K562 (cell line): ENCODE data around the gene GLUL. TPM values are rescaled to one million over a fixed set of nuclear protein-coding genes. Genes with fewer than 3 reads are reported as not detected.

ENCODE experiments used
- BMI1 ChIP-seq: fragments of 150-350 bp; IDR thresholded peaks from 2 replicates; pipeline ENCODE4 v1.6.1; 2014; ENCODE audit warnings: low read length
- CREM ChIP-seq: IDR thresholded peaks from 2 replicates; pipeline ENCODE4 v1.6.1; 2014; ENCODE audit warnings: antibody characterized with exemption, low read depth
- GTF3C2 ChIP-seq: IDR thresholded peaks from 3 replicates; pipeline ENCODE4 v1.6.1; 2011; ENCODE audit warnings: borderline replicate concordance, mild to moderate bottlenecking, moderate library complexity; ENCODE audit not compliant: insufficient read length; ENCODE audit errors: extremely low read depth
- KLF16 ChIP-seq: IDR thresholded peaks from 2 replicates; pipeline ENCODE4 v1.6.1; 2016; ENCODE audit warnings: antibody characterized with exemption
- MYBL2 ChIP-seq, 2 experiments: fragments of 450-650 bp in 1 of 2; sonication (generic) in 1 of 2; formaldehyde crosslinking in 1 of 2; IDR thresholded peaks; 2 replicates each; pipeline versions ENCODE4 v1.6.1 to v1.8.1; 2017 to 2022; ENCODE audit warnings: borderline replicate concordance in 1 of 2, inconsistent platforms in 1 of 2, low read depth in 1 of 2, mild to moderate bottlenecking in 1 of 2, missing genetic modification reagents in 1 of 2, moderate library complexity in 1 of 2
- SMAD1 ChIP-seq: fragments of 150-350 bp; IDR thresholded peaks from 2 replicates; pipeline ENCODE4 v1.6.1; 2014; ENCODE audit warnings: low read length, low read depth; ENCODE audit not compliant: partially characterized antibody
- SMARCA5 ChIP-seq: fragments of 450-650 bp; IDR thresholded peaks from 2 replicates; pipeline ENCODE4 v1.6.1; 2016
- STAT5B ChIP-seq: fragments of 250-450 bp; sonication (Bioruptor Pico); IDR thresholded peaks from 2 replicates; pipeline ENCODE4 v1.8.0; 2021; ENCODE audit warnings: mild to moderate bottlenecking, inconsistent platforms
- TAL1 ChIP-seq: fragments of 450-650 bp; IDR thresholded peaks from 2 replicates; pipeline ENCODE4 v1.6.1; 2016; ENCODE audit warnings: mild to moderate bottlenecking
- ZNF212 ChIP-seq: fragments of 450-650 bp; formaldehyde crosslinking; IDR thresholded peaks from 2 replicates; pipeline ENCODE4 v1.4.0; 2020; ENCODE audit warnings: mild to moderate bottlenecking
- ZNF518B ChIP-seq: fragments of 250-450 bp; sonication (Bioruptor Pico); IDR thresholded peaks from 2 replicates; pipeline ENCODE4 v1.5.0; 2021; ENCODE audit warnings: mild to moderate bottlenecking, moderate library complexity
- ZNF699 ChIP-seq: fragments of 250-450 bp; sonication (Bioruptor Pico); IDR thresholded peaks from 2 replicates; pipeline ENCODE4 v1.8.0; 2021; ENCODE audit warnings: mild to moderate bottlenecking, moderate library complexity; ENCODE audit not compliant: insufficient replicate concordance
- polyA plus RNA-seq, 8 experiments: library from polyadenylated mRNA; depleted of rRNA in 4 of 8; stranded (reverse) in 5 of 8; unstranded in 3 of 8; fragments of >200 nt; fragmentation: Nextera tagmentation in 2 of 8; fragmentation: Illumina TruSeq in 1 of 8; extraction: Ambion mirVana in 2 of 8; extraction: Trizol in 1 of 8; gene quantifications; 2 replicates each; pipeline versions ENCODE4 v1.2.1 to v1.2.3, GENCODE V29; 2011 to 2014; ENCODE audit warnings: inconsistent platforms in 1 of 8, missing spikeins in 1 of 8
- total RNA-seq, 7 experiments: library from RNA; depleted of rRNA in 6 of 7; stranded (reverse); fragments of >200 nt in 6 of 7; fragmentation: Illumina TruSeq in 2 of 7; extraction: Trizol in 2 of 7; gene quantifications; 2 replicates each; pipeline versions ENCODE4 v1.2.1 to v1.2.3, GENCODE V29; 2011 to 2021; ENCODE audit warnings: low replicate concordance in 1 of 7
- TF ChIP-seq, protein P1 (sequence below), 3 experiments: fragments of 200-800 bp in 1 of 3; fragments of 250-450 bp in 1 of 3; fragments of 450-650 bp in 1 of 3; sonication (Bioruptor Pico) in 1 of 3; sonication (Bioruptor generic) in 1 of 3; formaldehyde crosslinking in 1 of 3; IDR thresholded peaks; 2 replicates each; pipeline versions ENCODE4 v1.6.1 to v1.8.0; 2016 to 2022; ENCODE audit warnings: mild to moderate bottlenecking in 2 of 3, missing genetic modification characterization in 2 of 3, missing compliant biosample characterization in 1 of 3, moderate library complexity in 1 of 3
- TF ChIP-seq, protein P2 (sequence below): fragments of 200-800 bp; sonication (Bioruptor generic); IDR thresholded peaks from 2 replicates; pipeline ENCODE4 v1.6.1; 2017; ENCODE audit warnings: missing genetic modification characterization, missing compliant biosample characterization

Gene GLUL
- total and polyA plus RNA-seq, 9 of the 15 experiments (the other 6 are each of a cell fraction or from before 2014, with no cell fraction given), result 1,088 to 4,222 (median 1,338) TPM

DNA sequence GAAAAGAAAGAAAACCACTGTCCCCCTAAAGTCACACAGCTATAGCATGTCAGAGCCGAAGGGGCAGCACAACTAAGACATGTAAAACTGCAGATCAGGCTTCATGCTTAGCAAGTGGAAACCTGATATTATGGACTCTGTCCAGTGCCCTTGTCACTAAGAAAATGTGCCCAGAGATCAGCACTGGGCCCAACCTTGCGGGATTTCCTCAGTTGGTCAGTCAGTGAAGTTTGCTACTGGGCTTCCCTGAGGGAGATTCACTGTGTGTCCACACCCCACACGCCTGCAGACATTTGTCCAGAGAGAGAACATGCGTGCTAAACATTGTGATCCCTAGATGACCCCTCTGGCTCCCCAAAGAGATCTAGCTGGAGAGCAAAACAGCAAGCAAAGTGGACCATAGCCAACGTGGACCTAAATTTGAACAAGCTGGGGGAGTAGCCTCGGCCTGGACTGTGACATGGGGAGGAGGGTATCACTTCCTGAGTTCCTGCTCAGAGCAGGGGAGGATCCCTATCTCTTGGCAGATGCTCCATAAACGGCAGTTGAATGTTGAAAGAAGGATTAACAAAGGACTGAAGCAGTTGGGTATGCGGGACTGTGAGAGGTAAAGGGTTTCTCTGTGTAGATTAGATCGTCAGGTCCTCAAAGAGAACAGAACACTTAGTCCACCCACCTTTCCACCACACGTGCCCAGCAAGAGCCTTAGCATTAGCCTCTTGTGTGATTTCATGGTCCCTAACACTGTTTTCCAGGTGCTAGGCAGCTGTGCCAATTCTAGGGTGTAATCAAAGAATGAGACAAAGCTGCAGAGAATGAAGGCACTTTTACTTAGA, 53.6 kb downstream of the GLUL start (continued):
- TF ChIP-seq, protein P1, sequence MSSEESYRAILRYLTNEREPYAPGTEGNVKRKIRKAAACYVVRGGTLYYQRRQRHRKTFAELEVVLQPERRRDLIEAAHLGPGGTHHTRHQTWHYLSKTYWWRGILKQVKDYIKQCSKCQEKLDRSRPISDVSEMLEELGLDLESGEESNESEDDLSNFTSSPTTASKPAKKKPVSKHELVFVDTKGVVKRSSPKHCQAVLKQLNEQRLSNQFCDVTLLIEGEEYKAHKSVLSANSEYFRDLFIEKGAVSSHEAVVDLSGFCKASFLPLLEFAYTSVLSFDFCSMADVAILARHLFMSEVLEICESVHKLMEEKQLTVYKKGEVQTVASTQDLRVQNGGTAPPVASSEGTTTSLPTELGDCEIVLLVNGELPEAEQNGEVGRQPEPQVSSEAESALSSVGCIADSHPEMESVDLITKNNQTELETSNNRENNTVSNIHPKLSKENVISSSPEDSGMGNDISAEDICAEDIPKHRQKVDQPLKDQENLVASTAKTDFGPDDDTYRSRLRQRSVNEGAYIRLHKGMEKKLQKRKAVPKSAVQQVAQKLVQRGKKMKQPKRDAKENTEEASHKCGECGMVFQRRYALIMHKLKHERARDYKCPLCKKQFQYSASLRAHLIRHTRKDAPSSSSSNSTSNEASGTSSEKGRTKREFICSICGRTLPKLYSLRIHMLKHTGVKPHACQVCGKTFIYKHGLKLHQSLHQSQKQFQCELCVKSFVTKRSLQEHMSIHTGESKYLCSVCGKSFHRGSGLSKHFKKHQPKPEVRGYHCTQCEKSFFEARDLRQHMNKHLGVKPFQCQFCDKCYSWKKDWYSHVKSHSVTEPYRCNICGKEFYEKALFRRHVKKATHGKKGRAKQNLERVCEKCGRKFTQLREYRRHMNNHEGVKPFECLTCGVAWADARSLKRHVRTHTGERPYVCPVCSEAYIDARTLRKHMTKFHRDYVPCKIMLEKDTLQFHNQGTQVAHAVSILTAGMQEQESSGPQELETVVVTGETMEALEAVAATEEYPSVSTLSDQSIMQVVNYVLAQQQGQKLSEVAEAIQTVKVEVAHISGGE (CRISPR knock-in tag; IDR thresholded peaks at IDR 0.05), result no peak
- TF ChIP-seq SMARCA5 (peak; percentile 60; the same call in 1 of the 2 replicates), STAT5B (CRISPR knock-in tag) (no peak), BMI1 (no peak), ZNF518B (CRISPR knock-in tag) (no peak), MYBL2 (IDR thresholded peaks at IDR 0.05; ENCODE audit: low read depth) (peak; percentile 79), MYBL2 (CRISPR knock-in tag; IDR thresholded peaks at IDR 0.05; ENCODE audit: borderline replicate concordance) (no peak), TAL1 (peak; percentile 86), KLF16 (peak; percentile 94), GTF3C2 (no peak), CREM (peak; percentile 85), ZNF699 (CRISPR knock-in tag) (no peak), ZNF212 (CRISPR knock-in tag) (0 out of 2 replicates have a peak, but pooled peaks have one; percentile 71), SMAD1 (peak; percentile 25)
- TF ChIP-seq, protein P2, sequence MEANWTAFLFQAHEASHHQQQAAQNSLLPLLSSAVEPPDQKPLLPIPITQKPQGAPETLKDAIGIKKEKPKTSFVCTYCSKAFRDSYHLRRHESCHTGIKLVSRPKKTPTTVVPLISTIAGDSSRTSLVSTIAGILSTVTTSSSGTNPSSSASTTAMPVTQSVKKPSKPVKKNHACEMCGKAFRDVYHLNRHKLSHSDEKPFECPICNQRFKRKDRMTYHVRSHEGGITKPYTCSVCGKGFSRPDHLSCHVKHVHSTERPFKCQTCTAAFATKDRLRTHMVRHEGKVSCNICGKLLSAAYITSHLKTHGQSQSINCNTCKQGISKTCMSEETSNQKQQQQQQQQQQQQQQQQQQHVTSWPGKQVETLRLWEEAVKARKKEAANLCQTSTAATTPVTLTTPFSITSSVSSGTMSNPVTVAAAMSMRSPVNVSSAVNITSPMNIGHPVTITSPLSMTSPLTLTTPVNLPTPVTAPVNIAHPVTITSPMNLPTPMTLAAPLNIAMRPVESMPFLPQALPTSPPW (CRISPR knock-in tag), result peak; percentile 63
